ENCODE data around the gene KSR1.
"Not testable (repeated sequence)": the region's sequence is repeated elsewhere in the genome, so short reads cannot be mapped to it uniquely, and the experiment has no call there.

KSR1 gene

GRCh38 chr17:27496437-27496943 lies 40.2 kb downstream of the KSR1 start:
- DNase-seq, result no peak

- DNase-seq, result no peak
These were observed 40.7 kb downstream of the KSR1 start for GRCh38 chr17:27496971-27497370.

GRCh38 chr17:27497696-27498095 lies 41.4 kb downstream of the KSR1 start:
- DNase-seq, result no peak

DNA sequence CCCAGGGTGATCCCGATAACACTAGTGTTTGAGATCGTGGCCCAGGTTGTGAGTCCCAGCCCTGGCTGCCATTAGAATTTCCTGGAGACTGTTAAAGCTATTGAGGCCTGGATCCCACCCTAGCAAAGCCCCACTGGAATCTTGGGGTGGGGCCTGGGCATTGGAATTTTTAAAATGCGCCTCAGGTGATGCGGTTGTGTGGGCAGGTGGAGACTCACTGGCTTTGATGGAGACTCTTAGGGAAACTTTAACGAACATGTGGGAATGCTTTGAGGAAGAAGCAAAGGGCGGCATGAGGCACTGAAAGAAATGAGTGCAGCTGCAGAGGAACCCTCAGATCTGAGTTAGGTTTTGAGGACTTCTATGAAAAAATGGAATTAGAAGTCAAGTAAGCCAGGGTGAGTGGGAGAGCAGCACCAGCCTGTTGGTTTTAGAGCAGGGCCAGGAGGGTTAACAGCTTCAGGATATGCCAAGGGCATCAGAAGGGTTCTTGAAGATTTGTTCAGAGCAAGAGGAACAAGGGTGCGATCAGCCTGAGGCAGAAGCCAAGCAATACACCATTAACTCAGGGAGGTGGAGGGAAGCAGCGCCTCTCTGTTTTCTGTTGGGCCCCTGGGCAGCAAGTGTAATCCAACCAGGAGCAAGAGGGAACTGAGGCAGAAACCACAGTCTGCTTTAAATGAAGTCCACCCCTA lies 42.5 kb downstream of the KSR1 start:
- DNase-seq, result no peak

DNA sequence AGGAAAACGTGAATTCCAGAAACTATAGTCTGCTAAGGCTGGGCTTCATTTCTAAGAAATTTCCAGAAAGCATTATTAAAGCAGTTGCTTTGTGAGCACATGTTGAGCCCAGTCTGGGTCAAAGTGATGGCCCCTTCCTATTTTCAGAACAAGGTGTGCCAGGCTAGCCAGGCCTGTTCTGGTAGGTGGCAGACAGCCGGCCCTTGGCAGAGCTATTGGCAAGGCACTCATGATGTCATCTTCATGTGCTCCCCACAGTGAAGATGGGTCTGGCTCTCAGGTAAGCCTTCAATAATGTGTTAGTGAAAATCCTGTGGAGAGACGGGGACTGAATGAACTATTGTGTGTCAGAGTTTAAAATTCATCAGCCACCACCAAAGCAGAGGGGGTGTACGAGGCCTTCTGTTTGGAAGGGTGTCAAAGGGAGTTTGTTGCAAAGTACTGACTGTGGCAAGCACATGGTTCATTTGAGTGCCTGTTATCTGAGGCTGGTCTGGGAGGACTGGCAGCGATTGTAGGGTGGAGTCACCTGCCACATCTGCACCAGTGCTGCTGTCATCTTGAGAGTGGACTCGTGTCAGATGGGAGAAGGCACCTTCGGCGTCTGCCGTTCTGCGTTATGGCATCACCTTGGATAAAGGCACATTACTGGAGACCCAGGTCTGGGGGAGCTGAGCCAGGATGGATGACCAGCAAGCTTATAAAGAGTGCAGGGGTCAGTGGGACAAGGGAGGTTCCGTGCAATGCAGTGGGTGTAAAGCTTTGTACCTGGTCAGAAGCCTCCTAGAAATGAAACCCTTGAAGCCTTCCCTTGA lies 43.4 kb downstream of the KSR1 start:
- DNase-seq, result no peak

GRCh38 chr17:27501338-27501737 lies 45.1 kb downstream of the KSR1 start:
- not testable (repeated sequence) for DNase-seq

GRCh38 chr17:27502526-27503324 lies 46.5 kb downstream of the KSR1 start:
- no peak for DNase-seq

DNA sequence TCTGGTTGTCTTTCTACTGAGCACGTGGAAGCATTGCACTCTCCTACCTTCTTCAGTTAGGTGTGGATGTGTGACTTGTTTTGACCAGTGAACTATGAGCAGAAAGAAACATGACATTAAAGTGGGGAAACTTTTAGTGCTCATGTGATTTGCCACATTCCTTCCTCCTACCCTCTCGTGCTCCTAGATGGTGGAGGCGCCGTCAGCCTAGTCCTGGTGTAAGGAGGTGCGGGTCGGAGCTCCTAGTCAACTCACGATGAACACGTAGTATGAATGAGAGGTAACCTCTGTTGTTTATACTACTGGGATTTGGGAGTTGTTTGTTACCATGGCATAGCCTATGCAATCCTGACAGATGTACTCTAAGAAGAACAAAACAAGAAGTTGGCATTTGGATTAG lies 47.4 kb downstream of the KSR1 start:
- DNase-seq, result no peak

GRCh38 chr17:27504188-27504995 lies 48.1 kb downstream of the KSR1 start:
- DNase-seq, result no peak

- no peak for DNase-seq
These were observed 50.3 kb downstream of the KSR1 start for GRCh38 chr17:27506348-27507218.

GRCh38 chr17:27511168-27511883 lies 55.1 kb downstream of the KSR1 start:
- DNase-seq, result no peak

DNA sequence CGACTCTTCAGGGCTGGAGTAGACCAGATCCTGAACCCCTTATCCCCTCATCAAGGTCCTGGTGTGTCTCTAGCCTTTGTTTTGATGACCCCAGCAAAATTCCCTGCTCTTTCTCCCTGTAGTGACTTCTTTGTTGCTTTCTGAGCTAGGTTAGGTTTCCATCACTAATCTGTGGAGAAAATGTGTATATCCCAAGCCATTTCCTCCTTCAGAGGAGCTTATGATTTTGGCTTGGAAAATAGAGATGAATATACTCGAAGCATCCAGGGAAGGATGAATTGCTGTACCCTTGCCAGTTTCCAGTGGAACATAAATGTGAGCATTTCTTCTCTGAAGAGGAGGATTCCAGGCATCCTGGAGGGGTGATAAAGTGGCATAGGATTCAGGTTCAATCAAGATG lies 55.8 kb downstream of the KSR1 start:
- no peak for DNase-seq

DNA sequence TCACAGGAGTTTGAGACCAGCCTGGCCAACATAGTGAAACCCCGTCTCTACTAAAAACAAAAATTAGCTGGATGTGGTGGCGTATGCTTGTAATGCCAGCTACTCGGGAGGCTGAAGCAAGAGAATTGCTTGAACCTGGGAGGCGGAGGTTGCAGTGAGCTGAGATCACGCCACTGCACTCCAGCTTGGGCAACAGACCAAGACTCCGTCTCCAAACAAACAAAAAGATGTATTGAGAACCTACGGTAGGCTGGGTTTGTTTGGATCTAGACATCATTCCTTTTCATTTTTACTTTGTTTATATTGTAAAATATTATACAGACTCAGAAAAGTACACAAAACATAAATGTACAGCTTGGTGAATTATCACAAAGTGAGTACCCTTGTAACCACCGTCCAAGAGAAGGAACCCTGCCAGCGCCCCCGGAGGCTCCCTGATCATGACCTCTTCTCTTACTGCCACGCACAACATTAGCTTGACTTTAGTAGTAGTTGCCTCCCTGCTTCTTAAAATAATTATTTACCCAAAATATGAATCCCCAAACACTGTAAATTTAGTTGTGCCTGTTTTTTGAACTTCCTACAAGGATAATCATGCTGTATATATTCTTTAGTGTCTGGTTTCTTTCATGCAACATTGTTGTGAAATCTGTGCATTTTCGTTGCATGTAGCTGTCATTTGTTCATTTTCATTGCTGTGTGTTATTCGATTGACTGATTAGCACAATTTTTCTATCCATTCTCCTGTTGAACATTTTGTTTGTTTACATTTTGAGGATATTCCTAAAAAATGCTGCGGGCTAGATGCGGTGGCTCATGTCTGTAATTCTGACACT lies 56.5 kb downstream of the KSR1 start:
- no peak for DNase-seq

GRCh38 chr17:27513849-27514248 lies 57.6 kb downstream of the KSR1 start:
- DNase-seq, result no peak

GRCh38 chr17:27514595-27515413 lies 58.6 kb downstream of the KSR1 start:
- no peak for DNase-seq

GRCh38 chr17:27518048-27518447 lies 61.8 kb downstream of the KSR1 start:
- no peak for DNase-seq

DNA sequence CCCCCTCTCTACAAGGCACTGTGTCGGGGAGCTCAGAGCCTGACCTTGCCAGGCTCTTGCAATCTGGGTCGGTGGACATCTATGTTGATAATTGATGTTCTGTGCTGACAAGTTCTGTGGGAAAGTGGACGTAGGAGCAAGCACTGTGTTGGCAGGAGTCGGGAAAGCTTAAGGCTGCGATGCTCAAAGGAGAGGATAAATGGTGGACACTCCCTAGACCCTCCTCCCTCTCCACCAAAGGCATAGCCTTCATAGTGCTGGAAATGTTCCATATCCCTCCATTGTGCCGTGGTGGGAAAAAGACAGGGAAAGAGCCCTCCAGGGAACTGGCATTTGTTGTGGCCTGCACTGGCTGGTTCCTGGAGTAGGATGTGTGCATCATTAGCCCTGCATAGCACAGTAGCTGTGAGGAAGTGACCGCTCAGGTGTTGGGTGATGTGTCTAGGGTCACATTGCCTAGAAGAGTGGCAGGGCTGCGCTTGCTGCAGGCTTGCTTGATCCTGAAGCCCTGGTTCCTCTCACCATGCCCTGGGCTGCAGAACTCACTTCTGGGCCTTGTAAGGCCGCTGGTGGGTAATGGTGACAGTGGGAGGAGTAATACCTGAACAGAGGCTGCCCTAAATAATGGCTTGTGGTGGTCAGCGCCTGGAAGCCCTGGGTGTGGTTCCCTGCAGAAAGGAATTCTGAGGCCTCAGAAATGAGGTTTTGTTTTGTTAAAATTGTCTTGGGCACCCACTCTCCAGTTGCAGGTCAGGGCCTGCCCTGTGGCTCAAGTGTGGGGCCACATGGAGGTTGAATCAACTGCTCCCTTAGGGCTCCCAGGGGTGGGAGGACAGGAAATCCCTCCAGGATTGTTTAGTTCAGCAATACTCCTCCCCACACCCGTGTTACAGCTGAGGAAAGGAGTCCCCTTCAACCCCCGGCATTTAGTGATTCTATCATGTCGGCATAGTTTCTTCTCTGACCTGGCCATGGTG lies 62.6 kb downstream of the KSR1 start:
- no peak for DNase-seq

DNA sequence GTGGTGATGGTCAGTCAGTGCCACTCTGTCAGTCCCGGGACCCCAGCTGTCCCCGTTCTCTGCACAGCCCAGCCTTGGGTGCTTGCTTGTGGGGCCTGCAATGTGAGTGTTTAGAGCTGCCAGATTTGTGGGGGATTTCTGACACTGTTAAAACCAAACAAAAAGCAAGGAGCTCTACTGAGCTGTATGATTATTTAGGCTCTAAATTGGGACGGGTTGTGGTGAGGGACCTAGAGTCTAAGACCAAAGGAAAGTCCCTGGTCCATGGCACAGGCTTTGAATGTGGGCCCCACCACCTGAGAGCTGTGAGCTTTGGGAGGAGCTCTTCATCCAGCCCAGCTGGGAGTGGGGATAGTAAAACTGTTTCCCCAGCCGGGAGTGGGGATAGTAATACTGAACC lies 63.3 kb downstream of the KSR1 start:
- no peak for DNase-seq

Measured in activated CD4-positive, CD25-positive, alpha-beta regulatory T cell treated with anti-CD3 and anti-CD28 coated beads, Interleukin-2, amount 50 U/mL, for 72 hours (primary cell).